Measurements from ENCODE around the gene CDC42BPB.
A peak's percentile ranks its signal among the peaks of the same experiment; 100 is the strongest.
"Not testable (repeated sequence)": the region's sequence is repeated elsewhere in the genome, so short reads cannot be mapped to it uniquely, and the experiment has no call there.

Gene CDC42BPB

DNA sequence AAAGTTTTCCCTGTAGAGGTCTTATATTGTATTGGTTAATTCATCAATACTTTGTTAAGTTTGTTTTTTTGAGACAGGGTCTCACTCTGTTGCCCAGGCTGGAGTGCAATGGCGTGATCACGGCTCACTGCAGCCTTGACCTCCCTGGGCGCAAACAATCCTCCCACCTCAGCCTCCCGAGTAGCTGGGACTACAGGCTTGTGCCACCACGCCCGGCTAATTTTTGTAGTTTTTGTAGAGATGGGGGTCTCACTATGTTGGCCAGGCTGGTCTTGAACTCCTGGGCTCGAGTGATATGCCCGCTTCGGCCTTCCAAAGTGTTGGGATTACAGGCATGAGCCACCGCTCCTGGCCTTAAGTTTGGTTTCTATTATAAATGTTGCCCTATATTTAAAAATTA is 130.5 kb downstream of the CDC42BPB start:
- peak; percentile 99 for TF ChIP-seq ZNF121 (tag by site-specific recombination; IDR thresholded peaks at IDR 0.05)
- H3K36me3 ChIP-seq (ENCODE audit: control insufficient read depth in 2 of 2, insufficient read depth in 1 of 2, low read length in 2 of 2); H3K4me1 ChIP-seq (ENCODE audit: control insufficient read depth, insufficient read depth, low read length); CTCF ChIA-PET; H3K9me3 ChIP-seq (ENCODE audit: control insufficient read depth, insufficient read depth, low read depth, low read length); H3K4me3 ChIP-seq (ENCODE audit: low read depth, low read length); H3K27ac ChIP-seq (ENCODE audit: extremely low read depth, low read depth, low read length): not testable (repeated sequence)
- POLR2A ChIA-PET, result interaction anchor here (0.5 kb wide), 1 partner anchor 849 kb away, joined by 3 read pairs; no protein-coding TSS in a partner anchor

DNA sequence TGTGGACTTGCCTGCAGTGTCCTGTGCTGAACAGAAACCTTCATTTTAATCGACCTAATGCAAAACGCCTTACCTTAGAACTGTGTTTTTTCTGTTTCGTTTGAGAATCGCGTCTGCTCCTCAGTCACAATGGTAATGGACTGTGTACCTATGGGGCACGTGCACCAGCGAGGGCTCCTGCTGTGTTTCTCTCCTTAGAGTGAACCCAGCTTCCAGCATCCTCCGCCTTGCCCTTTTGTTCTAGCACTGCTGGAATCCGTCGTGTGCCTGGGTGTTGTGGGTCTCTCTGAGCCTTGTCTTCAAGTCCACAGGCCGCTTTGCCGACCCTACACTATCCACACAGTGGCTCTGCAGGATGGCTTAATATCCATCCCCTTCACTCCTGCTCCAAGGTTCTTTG is 131.2 kb downstream of the CDC42BPB start:
- no peaks in the 10 kb centered on the region for H3K4me1 ChIP-seq (ENCODE audit: control insufficient read depth, insufficient read depth, low read length)
- POLR2A ChIA-PET, result no interaction called here
- H3K9me3 ChIP-seq (ENCODE audit: control insufficient read depth, insufficient read depth, low read depth, low read length), result no peaks in the 10 kb centered on the region
- CTCF ChIA-PET, result no interaction called here
- TF ChIP-seq ZNF558 (tag by site-specific recombination; IDR thresholded peaks at IDR 0.05) (no peak), ZNF221 (tag by site-specific recombination; IDR thresholded peaks at IDR 0.05; ENCODE audit: borderline replicate concordance) (no peak), SALL2 (tag by site-specific recombination; IDR thresholded peaks at IDR 0.05; ENCODE audit: borderline replicate concordance) (no peak), ZNF366 (tag by site-specific recombination; conservative IDR thresholded peaks at IDR 0.05) (no peak), HOXD13 (CRISPR knock-in tag; IDR thresholded peaks at IDR 0.05; ENCODE audit: borderline replicate concordance) (no peak), REST (tag by site-specific recombination; IDR thresholded peaks at IDR 0.05) (no peak), ZBTB8A (tag by site-specific recombination; IDR thresholded peaks at IDR 0.05) (no peak), ZNF211 (tag by site-specific recombination; IDR thresholded peaks at IDR 0.05; ENCODE audit: low read depth) (no peak), ZNF658 (tag by site-specific recombination; IDR thresholded peaks at IDR 0.05) (no peak), IKZF3 (tag by site-specific recombination; IDR thresholded peaks at IDR 0.05) (no peak), ZNF560 (tag by site-specific recombination; IDR thresholded peaks at IDR 0.05; ENCODE audit: borderline replicate concordance) (no peak), REPIN1 (tag by site-specific recombination; IDR thresholded peaks at IDR 0.05; ENCODE audit: low read depth) (no peak), KLF7 (tag by site-specific recombination; IDR thresholded peaks at IDR 0.05; ENCODE audit: borderline replicate concordance) (no peak), HOXA7 (CRISPR knock-in tag; IDR thresholded peaks at IDR 0.05; ENCODE audit: borderline replicate concordance) (no peak), ZNF324 (tag by site-specific recombination; IDR thresholded peaks at IDR 0.05) (no peak), PRDM6 (tag by site-specific recombination; IDR thresholded peaks at IDR 0.05) (no peak), ZNF596 (tag by site-specific recombination; IDR thresholded peaks at IDR 0.05) (no peak), ATF2 (tag by site-specific recombination; IDR thresholded peaks at IDR 0.05; ENCODE audit: low read depth) (no peak), ZNF624 (tag by site-specific recombination; IDR thresholded peaks at IDR 0.05) (no peak)
- H3K36me3 ChIP-seq (ENCODE audit: control insufficient read depth in 2 of 2, insufficient read depth in 1 of 2, low read length in 2 of 2), result no peaks in the 10 kb centered on the region
- no peak overlapping the region for H3K4me3 ChIP-seq (ENCODE audit: low read depth, low read length)
- H3K27ac ChIP-seq (ENCODE audit: extremely low read depth, low read depth, low read length), result no peak overlapping the region
